Fibroblast of pulmonary artery (primary cell): ENCODE data around the gene MAP4K5.

ENCODE experiments used
- DNase-seq: peaks from one replicate; pipeline ENCODE4 v3.0.0-alpha.2; 2010; ENCODE audit warnings: low read depth
- H3K4me3 ChIP-seq: replicated peaks from 2 replicates; pipeline ENCODE4 v1.5.1; 2011; ENCODE audit warnings: low read depth, mild to moderate bottlenecking, control low read depth, low read length, moderate library complexity
- TF ChIP-seq, protein P1 (sequence below): IDR thresholded peaks from 2 replicates; pipeline ENCODE4 v1.5.1; 2011; ENCODE audit warnings: mild to moderate bottlenecking, control low read depth, low read length, inconsistent platforms; ENCODE audit errors: missing control alignments

MAP4K5 gene

DNA sequence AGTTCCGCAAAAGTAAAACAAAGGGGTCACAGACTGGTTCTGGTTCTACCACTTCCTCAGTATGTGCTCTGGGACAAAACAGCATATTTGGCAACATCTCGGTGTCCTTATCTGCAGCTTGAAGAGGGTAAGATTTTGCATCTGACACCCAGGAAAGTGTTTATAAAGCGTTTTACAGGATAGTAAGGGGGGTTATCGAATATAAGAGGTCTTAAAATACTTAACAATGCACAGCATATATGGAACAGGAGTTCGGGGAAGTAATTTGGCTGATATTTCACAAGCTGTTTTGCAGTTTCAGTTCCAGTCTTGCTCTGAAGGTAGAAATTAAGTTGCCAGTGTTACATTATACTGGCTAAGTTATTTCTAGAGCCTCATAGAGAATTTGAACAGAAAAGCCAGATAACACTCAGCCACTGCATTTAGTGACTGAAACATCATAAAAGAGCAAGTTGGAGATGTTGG is 904 bp upstream of the MAP4K5 start:
- H3K4me3 ChIP-seq, result no peak overlapping the region
- TF ChIP-seq, protein P1, sequence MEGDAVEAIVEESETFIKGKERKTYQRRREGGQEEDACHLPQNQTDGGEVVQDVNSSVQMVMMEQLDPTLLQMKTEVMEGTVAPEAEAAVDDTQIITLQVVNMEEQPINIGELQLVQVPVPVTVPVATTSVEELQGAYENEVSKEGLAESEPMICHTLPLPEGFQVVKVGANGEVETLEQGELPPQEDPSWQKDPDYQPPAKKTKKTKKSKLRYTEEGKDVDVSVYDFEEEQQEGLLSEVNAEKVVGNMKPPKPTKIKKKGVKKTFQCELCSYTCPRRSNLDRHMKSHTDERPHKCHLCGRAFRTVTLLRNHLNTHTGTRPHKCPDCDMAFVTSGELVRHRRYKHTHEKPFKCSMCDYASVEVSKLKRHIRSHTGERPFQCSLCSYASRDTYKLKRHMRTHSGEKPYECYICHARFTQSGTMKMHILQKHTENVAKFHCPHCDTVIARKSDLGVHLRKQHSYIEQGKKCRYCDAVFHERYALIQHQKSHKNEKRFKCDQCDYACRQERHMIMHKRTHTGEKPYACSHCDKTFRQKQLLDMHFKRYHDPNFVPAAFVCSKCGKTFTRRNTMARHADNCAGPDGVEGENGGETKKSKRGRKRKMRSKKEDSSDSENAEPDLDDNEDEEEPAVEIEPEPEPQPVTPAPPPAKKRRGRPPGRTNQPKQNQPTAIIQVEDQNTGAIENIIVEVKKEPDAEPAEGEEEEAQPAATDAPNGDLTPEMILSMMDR, result no peak
- DNase-seq, result no peak

DNA sequence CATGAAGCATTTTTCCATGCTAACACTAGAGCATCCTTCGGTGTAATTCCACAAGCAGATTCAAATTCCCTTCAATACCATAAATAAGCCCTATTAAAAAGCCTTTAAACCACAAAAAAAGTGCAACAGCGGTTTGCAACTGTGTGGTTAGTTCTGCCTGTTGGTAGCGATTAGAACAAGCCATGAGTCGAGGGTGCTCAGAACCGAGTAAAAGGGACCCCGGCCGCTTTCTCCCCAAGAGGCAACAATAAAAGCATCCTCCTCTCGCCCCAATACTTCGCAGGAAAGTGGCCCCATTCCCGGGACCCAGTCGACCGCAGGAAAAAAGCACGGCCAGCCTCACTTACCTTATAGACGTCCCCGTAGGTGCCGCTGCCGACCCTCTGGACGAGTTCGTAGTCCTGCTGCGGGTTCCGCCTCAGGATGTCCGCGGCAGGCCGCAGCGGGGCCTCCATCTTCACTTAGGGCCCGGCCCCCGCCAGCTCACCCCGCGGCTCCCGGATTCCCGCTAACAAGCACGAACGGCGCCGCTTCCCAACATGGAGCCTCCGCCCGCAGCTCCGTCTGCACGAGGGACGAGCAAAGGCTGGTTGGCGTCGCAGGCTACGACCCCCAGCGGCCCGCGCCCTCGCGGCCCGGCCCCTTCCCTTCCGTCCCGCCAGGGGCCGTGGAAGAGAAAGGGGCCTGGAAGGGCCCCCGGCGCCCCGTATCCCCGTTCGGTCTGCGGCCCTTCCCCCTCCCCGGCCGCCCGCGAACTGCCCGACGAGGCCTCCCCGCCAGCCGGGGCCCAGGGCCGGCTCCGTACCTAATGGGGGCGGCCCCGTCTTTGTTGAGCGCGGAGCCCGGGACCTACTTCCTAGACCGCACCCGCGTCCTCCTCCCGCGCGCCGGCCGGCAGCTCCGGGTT is 521 bp downstream of the MAP4K5 start:
- TF ChIP-seq, protein P1, result no peak
- peak; percentile 39 for DNase-seq
- peak overlapping the region; percentile 82 for H3K4me3 ChIP-seq

DNA sequence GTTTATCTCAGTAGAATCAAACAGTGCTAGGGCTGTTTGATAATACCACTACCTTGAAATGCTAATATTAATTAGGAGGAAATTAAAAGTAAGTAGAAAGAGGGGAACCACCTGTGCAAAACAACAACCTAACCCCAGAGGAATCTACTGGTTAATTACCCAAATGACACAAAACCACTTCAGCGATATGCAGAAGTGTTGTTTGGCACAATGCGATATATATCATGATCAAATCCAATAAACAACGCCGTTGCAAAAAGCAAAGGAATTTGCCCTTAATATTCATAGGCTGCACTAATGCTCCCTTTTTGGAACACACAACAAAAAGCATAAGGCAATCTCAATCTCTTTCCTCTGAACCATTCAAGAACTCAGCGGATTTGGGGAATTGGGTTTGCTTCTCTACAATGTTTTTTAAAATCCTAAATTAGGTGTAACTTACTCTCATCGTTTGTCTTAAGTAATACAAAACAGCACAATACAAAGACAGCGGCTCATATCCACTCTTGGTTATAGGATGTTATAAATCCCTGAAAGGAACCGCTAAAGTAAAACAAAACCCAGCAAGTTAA is 1.5 kb downstream of the MAP4K5 start:
- no peak for DNase-seq
- TF ChIP-seq, protein P1, result no peak
- peak overlapping the region; percentile 82 for H3K4me3 ChIP-seq

DNA sequence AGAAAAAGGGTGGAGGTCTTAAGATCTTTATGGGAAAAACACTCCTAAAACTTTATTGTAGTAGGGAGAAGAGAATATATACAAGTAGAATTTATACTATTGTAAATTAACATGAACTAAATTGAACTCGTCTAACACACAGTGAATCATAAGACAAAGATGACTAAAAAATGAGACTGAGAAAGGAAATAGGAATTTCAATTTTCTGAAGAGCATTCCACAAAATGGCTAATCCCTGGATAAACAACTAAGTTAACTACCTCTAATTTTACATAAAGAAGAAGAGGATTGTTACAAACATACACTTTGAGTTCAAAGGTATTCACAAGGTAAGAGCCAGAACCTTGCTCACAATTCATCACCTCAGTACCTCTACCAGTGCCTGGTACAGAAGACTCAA is 2.0 kb downstream of the MAP4K5 start:
- peak; percentile 35 for DNase-seq
- peak overlapping the region; percentile 82 for H3K4me3 ChIP-seq
- TF ChIP-seq, protein P1, result no peak

DNA sequence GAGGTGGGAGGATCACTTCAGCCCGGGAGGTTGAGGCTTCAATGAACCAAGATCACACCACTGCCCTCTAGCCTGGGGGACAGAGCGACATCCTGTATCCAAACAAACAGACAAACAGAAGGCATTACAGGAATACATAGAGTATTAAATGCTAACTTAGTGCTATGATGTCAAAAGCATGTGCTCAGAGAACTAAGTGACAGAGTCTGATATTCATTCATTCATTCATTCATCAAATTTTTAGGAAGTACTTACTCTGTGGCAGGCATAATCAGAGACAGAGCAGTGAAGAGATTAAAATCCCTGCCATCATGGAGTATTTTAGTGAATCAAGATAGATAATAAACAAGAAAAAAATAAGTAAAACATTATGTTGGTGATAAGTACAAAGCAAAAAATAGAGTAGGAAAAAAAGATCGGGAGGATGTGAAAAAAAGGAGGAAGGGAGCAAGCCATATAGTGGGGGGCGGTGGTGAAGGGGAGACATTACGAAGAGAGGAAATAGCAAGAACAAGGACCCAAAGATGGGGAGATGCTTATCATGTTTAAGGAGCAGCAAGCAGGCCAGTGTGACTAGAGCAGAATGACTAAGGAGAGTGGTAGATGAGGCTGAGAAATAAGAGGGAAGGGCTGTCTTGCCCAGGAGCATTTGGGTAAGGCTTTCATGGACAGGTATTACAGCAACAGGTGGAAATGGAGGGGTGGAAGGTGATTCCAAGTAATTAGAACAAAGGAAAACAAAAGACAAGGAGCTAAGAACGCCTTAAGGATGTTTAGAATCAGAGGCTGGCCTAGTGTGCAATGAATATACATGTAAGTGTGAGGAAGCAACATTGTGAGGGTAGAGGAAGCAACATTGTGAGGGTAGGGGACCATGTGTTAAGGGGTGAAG is 2.8 kb downstream of the MAP4K5 start:
- DNase-seq, result no peak
- TF ChIP-seq, protein P1, result no peak
- peak overlapping the region; percentile 82 for H3K4me3 ChIP-seq

DNA sequence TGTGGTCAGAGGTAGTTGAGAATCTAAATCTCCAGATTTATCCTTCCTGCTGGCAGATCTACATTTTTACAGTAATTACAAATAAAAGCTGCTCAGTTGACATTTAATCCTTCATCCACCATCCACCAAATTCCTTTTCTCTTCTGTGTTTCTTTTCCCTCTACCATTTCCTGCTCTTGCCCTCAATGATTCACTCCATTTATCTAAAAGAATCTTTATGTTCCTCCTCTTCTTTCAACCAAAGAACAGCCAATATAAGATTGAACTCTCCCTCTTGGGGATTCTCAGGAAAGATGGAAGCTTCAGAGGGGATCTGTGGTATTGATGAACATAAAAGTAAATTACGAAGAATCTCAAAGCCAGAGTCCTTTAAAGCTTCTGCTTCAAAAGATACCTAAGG is 4.4 kb downstream of the MAP4K5 start:
- TF ChIP-seq, protein P1, result no peak
- no peak for DNase-seq
- H3K4me3 ChIP-seq, result no peak overlapping the region
